Activated naive CD4-positive, alpha-beta T cell treated with anti-CD3 and anti-CD28 coated beads, Interleukin-2, amount 50 U/mL, for 24 hours (primary cell): ENCODE measurements around the gene FGFR2.

Experiments
- H3K27ac Mint-ChIP-seq: one replicate; pipeline ENCODE4 v1.8.0; 2021; ENCODE audit warnings: mild to moderate bottlenecking, mixed read lengths
- H3K27me3 Mint-ChIP-seq: one replicate; pipeline ENCODE4 v1.8.0; 2021; ENCODE audit warnings: mixed read lengths
- H3K36me3 Mint-ChIP-seq: one replicate; pipeline ENCODE4 v1.8.0; 2021; ENCODE audit warnings: mixed read lengths
- H3K4me1 Mint-ChIP-seq: one replicate; pipeline ENCODE4 v1.8.0; 2021; ENCODE audit warnings: mixed read lengths
- H3K4me3 Mint-ChIP-seq: one replicate; pipeline ENCODE4 v1.8.0; 2021; ENCODE audit warnings: mild to moderate bottlenecking, mixed read lengths
- H3K9me3 Mint-ChIP-seq: one replicate; pipeline ENCODE4 v1.8.0; 2021; ENCODE audit warnings: mixed read lengths

FGFR2 gene

DNA sequence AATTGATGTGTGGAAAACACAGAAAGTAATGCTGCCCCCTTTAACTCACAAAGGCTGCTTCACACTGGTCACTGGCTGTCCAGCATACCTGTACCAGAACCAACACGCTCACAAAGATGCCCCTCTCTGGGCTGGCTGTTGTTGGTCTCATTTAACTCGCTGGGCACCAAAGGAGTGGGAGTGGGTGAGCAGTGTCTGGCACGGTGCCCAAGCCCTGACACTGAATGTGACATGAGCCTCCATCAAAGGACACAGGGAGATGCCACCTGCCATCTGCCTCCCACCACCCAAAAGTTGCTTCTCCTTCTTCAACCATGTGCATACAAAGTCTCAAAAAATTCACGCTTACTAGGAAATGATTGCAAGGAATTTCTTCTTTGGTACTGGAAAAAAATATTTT, 86.8 kb downstream of the FGFR2 start:
- no peak overlapping the region for H3K27ac Mint-ChIP-seq

DNA sequence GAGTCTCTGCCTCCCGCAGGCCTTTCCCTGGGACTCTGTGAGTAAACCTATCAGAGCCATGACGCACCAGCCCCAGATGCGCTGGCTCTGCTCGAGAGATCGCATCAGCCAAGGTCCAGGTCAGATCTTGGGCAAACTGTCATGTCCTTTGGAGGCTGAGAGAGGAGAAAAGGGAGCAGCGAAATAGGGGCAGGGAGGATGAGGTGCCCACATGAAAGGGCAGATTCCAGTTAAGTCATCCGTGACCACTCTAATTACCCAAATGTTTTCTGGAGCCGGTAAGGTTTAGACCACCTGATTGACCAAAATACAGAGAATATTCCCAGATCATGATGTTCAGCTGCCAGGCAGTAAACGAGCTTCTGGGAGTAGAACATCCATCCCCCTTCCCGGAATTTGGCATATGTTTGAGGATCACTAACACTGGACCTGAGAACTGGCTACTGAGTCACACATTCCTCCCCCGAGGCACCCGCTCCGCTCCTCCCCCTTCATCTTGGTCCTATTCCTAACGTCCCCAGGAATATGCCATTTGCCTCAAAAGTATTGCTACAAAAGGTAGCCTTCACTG, 88.0 kb downstream of the FGFR2 start:
- Mint-ChIP-seq H3K9me3 (no peaks in the 10 kb centered on the region), H3K27me3 (peaks cover 2% of the 10 kb centered on the region), H3K4me3 (no peak overlapping the region), H3K27ac (no peak overlapping the region), H3K36me3 (no peaks in the 10 kb centered on the region), H3K4me1 (no peaks in the 10 kb centered on the region)

More for the DNA sequence above, 86.8 kb downstream of the FGFR2 start:
- H3K27me3 Mint-ChIP-seq = peaks cover 1% of the 10 kb centered on the region
- no peaks in the 10 kb centered on the region for H3K36me3 Mint-ChIP-seq
- no peak overlapping the region for H3K4me3 Mint-ChIP-seq
- no peaks in the 10 kb centered on the region for H3K9me3 Mint-ChIP-seq
- H3K4me1 Mint-ChIP-seq = no peaks in the 10 kb centered on the region

DNA sequence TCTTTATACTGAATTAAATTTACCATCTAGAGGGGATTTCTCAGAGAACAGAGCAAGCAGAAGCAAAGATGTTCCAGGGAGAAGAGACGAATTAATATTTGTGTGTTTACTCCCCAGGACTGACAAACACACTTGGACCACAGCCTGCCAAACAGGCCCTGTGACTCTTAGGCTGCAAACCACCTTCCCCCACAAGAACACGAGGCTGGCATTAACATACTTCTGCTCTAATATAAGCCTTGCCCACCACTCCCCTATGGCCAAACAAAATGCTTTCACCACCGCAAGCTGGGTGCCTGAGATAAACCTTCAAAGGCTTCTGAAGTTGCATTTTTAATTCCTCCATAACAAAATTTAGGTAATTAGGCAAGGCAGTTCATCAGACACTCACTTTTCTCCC, 88.4 kb downstream of the FGFR2 start:
- Mint-ChIP-seq H3K9me3 (no peaks in the 10 kb centered on the region), H3K4me3 (no peak overlapping the region), H3K27me3 (peaks cover 2% of the 10 kb centered on the region)

DNA sequence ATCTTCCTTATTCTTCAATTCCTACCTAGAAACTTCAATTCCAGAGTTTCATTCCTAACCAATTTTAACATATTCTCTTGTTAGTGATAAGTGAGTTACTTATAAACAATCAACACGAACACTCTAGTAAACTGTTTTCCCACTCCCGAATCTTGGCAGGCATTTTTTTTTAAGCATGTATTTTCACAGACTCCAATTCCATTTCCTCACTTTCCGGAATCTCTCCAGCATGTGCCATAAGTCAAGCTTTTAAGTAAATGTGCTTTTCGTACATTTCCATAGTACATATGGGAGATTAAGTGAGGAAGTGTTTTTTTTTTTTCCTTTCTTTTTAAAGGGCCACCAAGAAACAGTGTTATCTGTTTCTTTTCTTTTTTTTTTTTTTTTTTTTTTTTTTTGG, 89.1 kb downstream of the FGFR2 start:
- no peaks in the 10 kb centered on the region for H3K9me3 Mint-ChIP-seq
- H3K4me3 Mint-ChIP-seq = no peak overlapping the region
- H3K27me3 Mint-ChIP-seq = peaks cover 2% of the 10 kb centered on the region
- no peaks in the 10 kb centered on the region for H3K36me3 Mint-ChIP-seq
- no peaks in the 10 kb centered on the region for H3K4me1 Mint-ChIP-seq
- no peak overlapping the region for H3K27ac Mint-ChIP-seq

More for the DNA sequence above, 88.4 kb downstream of the FGFR2 start:
- Mint-ChIP-seq H3K27ac (no peak overlapping the region), H3K4me1 (no peaks in the 10 kb centered on the region), H3K36me3 (no peaks in the 10 kb centered on the region)

DNA sequence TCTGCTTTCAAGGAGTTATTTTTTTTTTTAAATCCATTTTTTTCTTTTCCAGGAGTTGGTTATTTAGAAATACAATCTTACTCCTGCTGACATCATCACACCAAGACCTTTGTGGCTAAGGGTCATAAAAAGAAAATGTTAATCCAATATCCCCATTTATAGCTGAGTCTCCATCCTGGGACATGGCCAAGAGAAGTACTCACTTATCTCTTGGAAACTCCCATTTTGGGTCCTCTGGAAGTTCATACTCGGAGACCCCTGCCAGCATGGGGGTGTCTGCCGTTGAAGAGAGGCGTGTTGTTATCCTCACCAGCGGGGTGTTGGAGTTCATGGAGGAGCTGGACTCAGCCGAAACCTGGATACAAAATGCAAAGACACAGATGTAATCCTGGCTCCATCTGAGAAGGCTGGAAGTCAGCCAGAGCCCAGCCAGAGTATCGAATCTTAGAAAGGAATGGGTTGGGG, 94.6 kb downstream of the FGFR2 start:
- Mint-ChIP-seq H3K36me3 (no peaks in the 10 kb centered on the region), H3K9me3 (no peaks in the 10 kb centered on the region), H3K27ac (no peak overlapping the region), H3K4me3 (no peak overlapping the region), H3K27me3 (peaks cover 1% of the 10 kb centered on the region), H3K4me1 (no peaks in the 10 kb centered on the region)

DNA sequence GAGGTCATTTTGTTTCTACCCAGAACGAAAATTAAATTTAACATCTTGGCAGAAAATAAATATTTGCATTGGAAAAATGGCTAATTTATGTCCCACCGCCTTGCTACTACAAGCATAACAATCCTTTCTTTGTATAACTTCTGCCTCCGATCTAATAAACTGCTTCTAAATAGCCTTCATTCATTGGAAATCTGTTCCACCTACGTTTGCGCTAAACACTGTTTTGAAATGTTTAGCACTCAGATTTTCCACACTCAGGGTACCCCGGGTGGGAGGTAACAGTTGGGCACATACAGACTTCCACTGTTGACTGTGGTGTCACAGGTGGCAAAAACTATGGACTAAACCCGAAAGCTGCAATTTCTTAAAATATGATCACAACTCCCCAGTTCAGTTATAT, 96.4 kb downstream of the FGFR2 start:
- Mint-ChIP-seq H3K36me3 (no peaks in the 10 kb centered on the region), H3K27ac (peak overlapping the region; percentile 14), H3K4me3 (no peak overlapping the region), H3K9me3 (no peaks in the 10 kb centered on the region), H3K4me1 (no peaks in the 10 kb centered on the region), H3K27me3 (peaks cover 1% of the 10 kb centered on the region)

DNA sequence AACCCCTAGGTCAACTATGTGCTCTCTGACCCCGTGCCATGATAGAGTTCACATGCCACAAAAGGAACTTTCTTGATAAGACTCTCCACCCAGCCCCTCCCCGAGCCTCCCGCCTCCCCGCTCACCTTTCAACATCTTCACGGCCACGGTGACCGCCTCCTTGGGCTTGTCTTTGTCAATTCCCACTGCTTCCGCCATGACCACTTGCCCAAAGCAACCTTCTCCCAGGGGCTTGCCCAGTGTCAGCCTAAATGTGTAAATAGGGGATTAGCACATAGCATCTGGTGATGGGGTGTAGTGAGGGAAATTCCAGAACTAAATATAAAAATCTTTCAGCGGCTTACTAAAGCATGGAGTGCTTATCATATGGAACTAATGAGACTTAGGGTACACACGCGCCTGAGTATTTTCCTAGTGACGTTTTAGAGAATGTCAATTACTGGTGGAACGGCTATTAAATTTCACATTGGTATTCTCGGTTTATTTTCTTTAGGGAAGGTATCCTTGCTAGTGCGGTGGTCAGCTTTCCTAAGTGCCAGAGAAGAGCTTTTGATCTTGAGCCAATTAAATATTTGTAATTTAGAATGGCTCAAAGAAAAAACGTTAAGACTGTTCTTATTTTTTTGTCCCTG, 97.4 kb downstream of the FGFR2 start:
- Mint-ChIP-seq H3K36me3 (no peaks in the 10 kb centered on the region), H3K9me3 (no peaks in the 10 kb centered on the region), H3K4me1 (no peaks in the 10 kb centered on the region), H3K27ac (no peak overlapping the region), H3K27me3 (no peaks in the 10 kb centered on the region), H3K4me3 (no peak overlapping the region)

DNA sequence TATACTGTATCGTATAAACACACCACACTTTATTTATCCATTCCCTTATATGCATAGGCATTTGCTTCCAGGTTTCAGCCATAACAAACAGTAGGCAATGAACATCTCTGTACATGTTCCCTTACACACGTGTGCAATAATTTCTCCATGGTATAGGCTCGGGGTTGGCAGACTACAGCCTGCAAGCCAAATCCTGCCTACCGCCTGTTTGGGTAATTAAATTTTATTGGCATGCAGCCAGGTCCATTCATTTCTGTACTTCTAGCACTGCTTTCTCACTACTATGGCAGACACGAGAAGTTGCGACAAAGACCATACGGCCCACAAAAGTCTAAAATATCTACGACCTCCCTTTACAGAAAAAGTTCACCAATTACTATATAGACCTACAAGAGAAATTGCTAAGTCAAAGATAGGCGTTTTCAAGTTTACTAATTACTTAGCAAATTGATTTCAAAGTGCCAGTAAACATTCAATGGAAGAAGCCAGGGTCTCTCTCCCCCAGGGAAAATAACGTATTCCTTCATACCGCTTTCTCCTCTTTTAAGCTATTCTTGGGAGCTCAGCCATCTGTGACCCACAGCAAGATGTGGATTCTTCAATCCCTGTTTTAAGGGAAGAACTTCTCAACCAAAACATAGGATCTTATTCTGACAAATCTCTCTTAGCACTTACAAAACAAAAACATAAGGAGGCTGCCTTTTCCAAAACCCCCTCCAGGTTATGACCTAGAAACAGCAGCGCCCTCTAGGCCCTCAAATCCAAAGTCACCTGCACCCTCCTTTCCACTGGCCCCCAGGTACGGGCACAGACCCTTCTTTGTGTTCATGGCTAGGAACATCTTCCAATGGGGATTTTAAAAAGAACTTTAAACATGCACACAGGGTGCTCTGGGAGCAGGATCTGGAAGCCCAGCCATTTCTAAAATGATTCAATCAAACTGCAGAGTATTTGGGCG, 100.5 kb downstream of the FGFR2 start:
- Mint-ChIP-seq H3K27me3 (peaks cover 2% of the 10 kb centered on the region), H3K4me1 (no peaks in the 10 kb centered on the region), H3K36me3 (no peaks in the 10 kb centered on the region), H3K27ac (no peak overlapping the region), H3K4me3 (no peak overlapping the region), H3K9me3 (peaks cover 8% of the 10 kb centered on the region)

DNA sequence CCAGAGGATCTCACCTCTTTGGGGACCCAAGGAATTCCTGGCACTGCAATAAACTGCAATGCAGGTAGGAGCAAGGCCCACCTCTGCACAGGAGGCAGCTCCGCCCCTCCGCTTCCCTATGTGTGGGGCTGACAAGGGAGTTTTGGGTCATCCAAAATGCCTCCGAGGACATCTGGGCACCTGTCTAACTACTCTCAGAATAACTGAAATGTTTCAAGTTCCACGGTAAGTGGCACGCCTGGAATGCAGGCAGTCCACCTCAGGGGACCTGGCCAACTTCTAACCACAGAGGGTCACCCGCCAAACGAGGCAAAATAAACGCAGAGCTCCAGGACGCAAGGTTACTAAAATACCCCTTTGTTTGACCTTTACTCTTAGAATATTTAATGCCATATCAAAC, 102.5 kb downstream of the FGFR2 start:
- no peaks in the 10 kb centered on the region for H3K4me1 Mint-ChIP-seq
- peaks cover 2% of the 10 kb centered on the region for H3K27me3 Mint-ChIP-seq
- H3K9me3 Mint-ChIP-seq = peaks cover 8% of the 10 kb centered on the region
- no peaks in the 10 kb centered on the region for H3K36me3 Mint-ChIP-seq
- H3K4me3 Mint-ChIP-seq = no peak overlapping the region
- no peak overlapping the region for H3K27ac Mint-ChIP-seq

DNA sequence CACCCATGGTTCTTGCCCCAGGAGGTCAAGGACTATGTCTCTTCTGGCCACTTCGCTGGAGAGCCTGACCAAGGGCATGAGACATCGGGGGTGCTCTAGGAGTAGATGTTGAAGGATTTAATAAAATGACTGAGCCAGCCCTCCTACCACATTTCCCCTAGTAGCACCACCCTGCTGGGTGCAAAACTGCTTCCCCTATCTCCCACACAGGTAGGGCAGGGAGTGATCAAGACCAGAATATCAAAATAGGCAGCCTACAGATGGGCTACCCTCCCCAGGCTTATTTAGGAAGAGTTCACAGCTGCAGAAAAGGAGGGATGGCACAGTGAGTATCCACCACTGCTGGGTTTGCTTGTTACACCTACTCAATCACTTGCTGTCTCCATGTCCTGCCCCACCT, 103.9 kb downstream of the FGFR2 start:
- Mint-ChIP-seq H3K27ac (no peak overlapping the region), H3K4me3 (no peak overlapping the region), H3K4me1 (no peaks in the 10 kb centered on the region), H3K27me3 (peaks cover 2% of the 10 kb centered on the region), H3K36me3 (no peaks in the 10 kb centered on the region), H3K9me3 (peaks cover 8% of the 10 kb centered on the region)

DNA sequence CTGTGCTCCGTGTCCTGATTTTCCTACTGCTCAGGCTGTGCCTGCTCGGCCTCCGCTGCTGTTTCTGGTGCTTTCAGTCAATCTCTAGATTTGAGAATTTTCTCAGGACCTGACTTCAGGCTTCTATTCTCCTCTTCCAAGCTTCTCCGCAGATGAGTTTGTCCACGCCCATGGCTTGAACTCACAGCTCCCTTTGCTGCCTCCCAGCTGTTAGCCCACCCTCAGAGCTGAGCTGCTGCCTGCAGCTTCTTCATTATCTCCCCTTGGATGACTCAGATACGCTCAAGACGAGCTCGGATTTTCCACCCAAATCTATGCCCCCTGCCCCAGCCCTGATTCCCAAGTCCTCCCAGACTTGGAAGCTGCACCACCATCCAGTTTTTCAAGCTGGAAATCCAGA, 104.7 kb downstream of the FGFR2 start:
- no peaks in the 10 kb centered on the region for H3K4me1 Mint-ChIP-seq

DNA sequence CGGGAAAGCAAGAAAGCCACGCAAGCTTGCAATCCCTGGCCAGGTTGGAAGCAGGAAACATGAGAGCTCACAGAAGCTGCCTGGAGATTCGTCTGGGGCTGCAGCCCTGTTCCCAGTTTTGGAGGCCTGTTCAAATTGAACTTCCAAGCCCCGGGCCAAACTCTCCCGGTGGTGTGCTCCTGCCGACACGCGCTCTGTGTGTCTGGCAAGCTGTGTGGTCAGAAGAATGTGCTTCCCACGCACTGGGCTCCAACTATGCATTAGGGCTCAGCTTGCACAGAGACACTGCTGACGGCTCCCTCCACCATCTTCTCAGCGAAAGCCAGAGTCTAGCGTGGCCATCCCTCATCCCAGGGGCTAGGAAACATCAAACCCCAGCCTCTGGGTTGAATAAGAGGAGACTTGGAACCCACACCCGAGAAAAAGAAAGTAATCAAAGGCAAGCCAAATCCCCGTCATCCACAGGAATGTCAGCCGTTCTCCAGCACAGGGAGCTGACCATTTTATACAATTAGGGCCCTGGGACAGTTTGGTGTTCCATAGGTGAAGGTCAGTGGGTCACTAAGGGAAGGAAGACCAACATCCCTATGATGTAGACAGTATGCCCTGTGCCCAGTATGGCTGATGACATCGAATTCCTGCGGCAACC, 107.2 kb downstream of the FGFR2 start:
- Mint-ChIP-seq H3K9me3 (peaks cover 8% of the 10 kb centered on the region), H3K36me3 (no peaks in the 10 kb centered on the region), H3K4me1 (no peaks in the 10 kb centered on the region), H3K27ac (no peak overlapping the region), H3K27me3 (peaks cover 2% of the 10 kb centered on the region), H3K4me3 (no peak overlapping the region)

More for the DNA sequence above, 104.7 kb downstream of the FGFR2 start:
- Mint-ChIP-seq H3K36me3 (no peaks in the 10 kb centered on the region), H3K27ac (no peak overlapping the region), H3K4me3 (no peak overlapping the region), H3K9me3 (peaks cover 8% of the 10 kb centered on the region), H3K27me3 (peaks cover 2% of the 10 kb centered on the region)

DNA sequence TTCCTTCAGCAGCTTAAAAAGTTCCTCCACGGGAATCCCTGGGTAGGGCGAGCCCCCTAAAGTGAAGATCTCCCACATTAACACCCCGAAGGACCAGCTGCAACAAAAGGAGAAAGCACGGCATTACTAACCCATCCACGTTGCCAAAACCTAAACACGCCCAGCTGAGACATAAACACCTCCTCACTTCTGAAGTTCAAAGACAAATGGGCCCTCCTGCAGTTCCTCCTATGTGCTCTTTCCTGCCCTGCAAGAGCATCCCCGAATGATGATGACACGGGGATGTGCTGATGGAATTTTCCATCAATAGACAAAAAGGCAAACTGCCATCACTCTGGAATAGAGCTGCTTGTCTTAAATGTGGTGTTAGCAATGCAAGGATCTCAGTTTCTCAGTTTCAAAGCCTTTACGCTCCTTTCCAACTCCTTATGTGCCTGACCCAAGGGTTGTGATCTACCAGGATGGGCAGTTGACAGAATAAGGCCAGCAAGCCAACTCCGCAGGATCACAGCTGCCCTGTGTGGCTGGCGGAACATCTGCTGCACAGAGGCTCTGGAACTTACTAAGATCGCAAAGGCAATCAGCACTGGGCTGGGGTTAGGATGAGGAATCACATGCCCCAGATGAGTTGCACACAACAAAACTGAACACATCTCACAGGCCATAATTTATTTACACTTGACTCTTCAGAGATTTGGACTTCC, 112.7 kb downstream of the FGFR2 start:
- H3K9me3 Mint-ChIP-seq = no peaks in the 10 kb centered on the region
- H3K4me1 Mint-ChIP-seq = no peaks in the 10 kb centered on the region
- no peaks in the 10 kb centered on the region for H3K36me3 Mint-ChIP-seq
- no peak overlapping the region for H3K4me3 Mint-ChIP-seq
- no peak overlapping the region for H3K27ac Mint-ChIP-seq
- no peaks in the 10 kb centered on the region for H3K27me3 Mint-ChIP-seq

DNA sequence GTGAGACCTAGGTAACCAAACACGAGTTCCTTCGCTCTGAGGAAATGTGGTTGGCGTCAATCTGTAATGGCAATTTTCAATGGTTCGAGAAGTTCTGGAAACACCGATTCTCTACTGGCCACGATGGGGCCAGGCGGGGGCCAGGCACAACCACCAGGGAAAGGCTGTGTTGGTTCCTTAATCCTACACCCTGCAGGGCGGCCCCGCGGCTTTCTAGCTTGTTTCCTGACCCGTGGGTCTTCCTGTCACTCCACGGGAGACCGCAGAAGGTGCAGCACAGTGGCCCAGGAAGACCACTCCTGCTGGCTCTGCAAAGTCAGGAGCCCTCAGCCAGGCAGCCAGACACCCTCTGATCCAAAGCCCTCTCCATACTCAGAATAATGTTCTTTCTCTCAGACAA, 113.4 kb downstream of the FGFR2 start:
- no peaks in the 10 kb centered on the region for H3K27me3 Mint-ChIP-seq
- H3K4me1 Mint-ChIP-seq = no peaks in the 10 kb centered on the region
- H3K4me3 Mint-ChIP-seq = no peak overlapping the region
- H3K27ac Mint-ChIP-seq = no peak overlapping the region
- no peaks in the 10 kb centered on the region for H3K36me3 Mint-ChIP-seq
- H3K9me3 Mint-ChIP-seq = no peaks in the 10 kb centered on the region

DNA sequence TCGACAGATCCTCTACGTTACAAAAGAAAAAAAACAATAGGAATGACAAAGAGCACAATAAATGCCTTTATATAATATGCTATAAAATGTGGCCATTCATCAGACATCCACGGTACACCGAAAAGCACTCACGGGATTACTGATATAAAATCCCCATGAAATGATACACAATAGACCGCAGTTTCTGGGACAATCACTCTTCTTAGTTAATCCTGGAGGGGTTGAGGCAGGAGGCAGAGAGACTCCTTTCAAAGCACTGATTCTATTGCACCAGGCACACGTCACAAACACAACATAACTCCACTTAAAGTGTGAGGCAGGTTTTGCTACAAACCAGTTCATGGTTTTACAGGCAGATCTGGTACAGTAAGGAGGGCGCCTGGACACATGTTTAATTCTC, 113.8 kb downstream of the FGFR2 start:
- Mint-ChIP-seq H3K27ac (no peak overlapping the region), H3K4me1 (no peaks in the 10 kb centered on the region), H3K9me3 (no peaks in the 10 kb centered on the region), H3K4me3 (no peak overlapping the region), H3K27me3 (no peaks in the 10 kb centered on the region), H3K36me3 (no peaks in the 10 kb centered on the region)
